H9 (cell line): ENCODE data around the gene NFXL1. TPM values are rescaled to one million over a fixed set of nuclear protein-coding genes. Genes with fewer than 3 reads are reported as not detected.

Experiments used
- DNase-seq: peaks from one replicate; pipeline ENCODE4 v3.0.0-alpha.2; 2017
- H2AFZ ChIP-seq: one replicate; pipeline ENCODE4 v1.6.1; 2013; ENCODE audit warnings: mild to moderate bottlenecking, low read length, control low read depth, moderate library complexity
- H2AK5ac ChIP-seq: 2 replicates; pipeline ENCODE4 v1.6.1; 2013; ENCODE audit warnings: low read length, control low read depth, mixed read lengths; ENCODE audit not compliant: insufficient read length
- H2BK120ac ChIP-seq: one replicate; pipeline ENCODE4 v1.6.1; 2013; ENCODE audit warnings: low read depth, mild to moderate bottlenecking, low read length, control low read depth, inconsistent platforms; ENCODE audit not compliant: poor library complexity, severe bottlenecking
- H2BK12ac ChIP-seq: 2 replicates; pipeline ENCODE4 v1.6.1; 2013; ENCODE audit warnings: low read length, control low read depth, mixed read lengths, low read depth; ENCODE audit not compliant: insufficient read length
- H2BK15ac ChIP-seq: 2 replicates; pipeline ENCODE4 v1.6.1; 2013; ENCODE audit warnings: low read depth, low read length, control low read depth
- H2BK20ac ChIP-seq: one replicate; pipeline ENCODE4 v1.6.1; 2013; ENCODE audit warnings: low read depth, mild to moderate bottlenecking, low read length, control low read depth, inconsistent platforms; ENCODE audit not compliant: poor library complexity, severe bottlenecking
- H2BK5ac ChIP-seq: 2 replicates; pipeline ENCODE4 v1.6.1; 2013; ENCODE audit warnings: low read length, control low read depth, mixed read lengths; ENCODE audit not compliant: insufficient read length
- H3K14ac ChIP-seq: 2 replicates; pipeline ENCODE4 v1.6.1; 2013; ENCODE audit warnings: low read length, control low read depth; ENCODE audit not compliant: insufficient read depth
- H3K18ac ChIP-seq: 2 replicates; pipeline ENCODE4 v1.6.1; 2013; ENCODE audit warnings: low read depth, mild to moderate bottlenecking, mixed read lengths, low read length, control low read depth; ENCODE audit not compliant: insufficient read length
- H3K23ac ChIP-seq: 2 replicates; pipeline ENCODE4 v1.6.1; 2013; ENCODE audit warnings: low read length, control low read depth, mixed read lengths, low read depth; ENCODE audit not compliant: insufficient read length
- H3K23me2 ChIP-seq: 2 replicates; pipeline ENCODE4 v1.6.1; 2013; ENCODE audit warnings: low read depth, mild to moderate bottlenecking, mixed read lengths, low read length, control low read depth; ENCODE audit not compliant: insufficient read length, poor library complexity, severe bottlenecking
- H3K27ac ChIP-seq: 2 replicates; pipeline ENCODE4 v1.5.1; 2013; ENCODE audit warnings: low read length, control low read depth, mixed read lengths, low read depth; ENCODE audit not compliant: insufficient read length
- H3K27me3 ChIP-seq: 2 replicates; pipeline ENCODE4 v1.6.1; 2013; ENCODE audit warnings: low read length, control low read depth, inconsistent platforms; ENCODE audit not compliant: insufficient read depth
- H3K4ac ChIP-seq: 2 replicates; pipeline ENCODE4 v1.6.1; 2013; ENCODE audit warnings: low read depth, mild to moderate bottlenecking, control low read depth, inconsistent platforms, low read length, moderate library complexity
- H3K4me1 ChIP-seq: 2 replicates; pipeline ENCODE4 v1.6.1; 2013; ENCODE audit warnings: low read length, control low read depth, inconsistent platforms; ENCODE audit not compliant: insufficient read depth
- H3K4me2 ChIP-seq: 2 replicates; pipeline ENCODE4 v1.6.1; 2013; ENCODE audit warnings: low read length, control low read depth, mixed read lengths; ENCODE audit not compliant: insufficient read length, insufficient read depth
- H3K56ac ChIP-seq: 2 replicates; pipeline ENCODE4 v1.6.1; 2013; ENCODE audit warnings: low read depth, mild to moderate bottlenecking, mixed read lengths, low read length, control low read depth; ENCODE audit not compliant: insufficient read length
- H3K79me1 ChIP-seq: 2 replicates; pipeline ENCODE4 v1.6.1; 2013; ENCODE audit warnings: low read depth, mild to moderate bottlenecking, moderate library complexity, low read length, control low read depth, inconsistent platforms; ENCODE audit not compliant: insufficient read depth, poor library complexity, severe bottlenecking
- H3K79me2 ChIP-seq: 2 replicates; pipeline ENCODE4 v1.6.1; 2013; ENCODE audit warnings: low read length, control low read depth, inconsistent platforms; ENCODE audit not compliant: insufficient read depth
- H3K9ac ChIP-seq: 2 replicates; pipeline ENCODE4 v1.6.1; 2013; ENCODE audit warnings: low read length, control low read depth, mixed read lengths; ENCODE audit not compliant: insufficient read length; ENCODE audit errors: extremely low read depth
- H3K9me3 ChIP-seq: one replicate; pipeline ENCODE4 v1.6.1; 2013; ENCODE audit warnings: low read depth, low read length, inconsistent platforms; ENCODE audit not compliant: control insufficient read depth
- H3T11ph ChIP-seq: one replicate; pipeline ENCODE4 v1.6.1; 2013; ENCODE audit warnings: mild to moderate bottlenecking, low read length, control low read depth, inconsistent platforms
- H4K20me1 ChIP-seq: one replicate; pipeline ENCODE4 v1.6.1; 2013; ENCODE audit not compliant: control insufficient read depth, insufficient read length, insufficient read depth
- H4K5ac ChIP-seq: 2 replicates; pipeline ENCODE4 v1.6.1; 2013; ENCODE audit warnings: low read depth, mild to moderate bottlenecking, mixed read lengths, low read length, control low read depth; ENCODE audit not compliant: insufficient read length
- H4K8ac ChIP-seq: replicated peaks from 2 replicates; pipeline ENCODE4 v1.6.1; 2013; ENCODE audit warnings: low read length, control low read depth, mixed read lengths, low read depth; ENCODE audit not compliant: insufficient read length
- H4K91ac ChIP-seq: 2 replicates; pipeline ENCODE4 v1.6.1; 2013; ENCODE audit warnings: low read depth, mild to moderate bottlenecking, moderate library complexity, mixed read lengths, low read length, control low read depth; ENCODE audit not compliant: insufficient read length
- H3K27ac Mint-ChIP-seq, 3 experiments: 2 replicates in 2 of 3; 3 replicates in 1 of 3; pipeline ENCODE4 v1.8.0; 2020 to 2021; ENCODE audit warnings: mixed read lengths in 3 of 3, mild to moderate bottlenecking in 1 of 3, moderate library complexity in 1 of 3
- H3K27me3 Mint-ChIP-seq: 2 replicates; pipeline ENCODE4 v1.8.0; 2021; ENCODE audit warnings: low read depth, mild to moderate bottlenecking, moderate library complexity, mixed read lengths
- H3K36me3 Mint-ChIP-seq, 3 experiments: 2 replicates in 2 of 3; 3 replicates in 1 of 3; pipeline ENCODE4 v1.8.0; 2020 to 2021; ENCODE audit warnings: low read depth in 3 of 3, mixed read lengths in 3 of 3; ENCODE audit not compliant: insufficient read depth in 1 of 3
- H3K4me1 Mint-ChIP-seq, 2 experiments: 2 replicates each; pipeline ENCODE4 v1.8.0; 2020; ENCODE audit warnings: mixed read lengths in 2 of 2
- H3K4me3 Mint-ChIP-seq, 2 experiments: 2 replicates in 1 of 2; 3 replicates in 1 of 2; pipeline ENCODE4 v1.8.0; 2020 to 2021; ENCODE audit warnings: mild to moderate bottlenecking in 2 of 2, mixed read lengths in 2 of 2, moderate library complexity in 1 of 2
- H3K9me3 Mint-ChIP-seq, 2 experiments: 2 replicates in 1 of 2; 3 replicates in 1 of 2; pipeline ENCODE4 v1.8.0; 2020; ENCODE audit warnings: mild to moderate bottlenecking in 2 of 2, mixed read lengths in 2 of 2, moderate library complexity in 1 of 2
- CTCF ChIP-seq: fragments of 200-600 bp; sonication (generic); conservative IDR thresholded peaks from 3 replicates; pipeline ENCODE4 v1.8.0; 2021; ENCODE audit warnings: antibody characterized with exemption, mild to moderate bottlenecking
- WGBS: extraction: QIAGEN DNeasy Blood & Tissue Kit; methylation state at CpG from one replicate; pipeline ENCODE4 v1.1.7; 2013; ENCODE audit warnings: missing lambda C conversion rate, low lambda C conversion rate, mixed read lengths; ENCODE audit not compliant: insufficient read length; ENCODE audit errors: extremely low coverage; 5-methylcytosine and 5-hydroxymethylcytosine counted together
- total RNA-seq: library from RNA; stranded (reverse); gene quantifications from 2 replicates; pipeline ENCODE4 v1.2.1, GENCODE V29; 2021

Gene NFXL1
- total RNA-seq, 1 experiment from 2014 or later: 33.8 TPM

- no peak for DNase-seq
- H3K27ac ChIP-seq: no peak overlapping the region
- no peak overlapping the region for H3K23ac ChIP-seq
- H3K4me1 ChIP-seq: peaks cover 6% of the 10 kb centered on the region; the same call in 1 of the 2 replicates
- no peak overlapping the region for H3K18ac ChIP-seq
- Mint-ChIP-seq H3K27ac (no peak overlapping the region), H3K4me1 (peaks cover 20 to 22% of the 10 kb centered on the region in 2 experiments), H3K36me3 (peaks cover 4 to 18% (median 11%) of the 10 kb centered on the region in 3 experiments; a peak in 6 of 7 replicates), H3K27me3 (peaks cover 13% of the 10 kb centered on the region), H3K9me3 (no peaks in the 10 kb centered on the region; a peak in 1 of 5 replicates), H3K4me3 (no peak overlapping the region)
- no peak overlapping the region for H3K14ac ChIP-seq
- WGBS: no CpG with 5 or more reads among the region's 1 CpG
- no peak overlapping the region for H3K4me2 ChIP-seq
- no peaks in the 10 kb centered on the region for H3K27me3 ChIP-seq
- H2AFZ ChIP-seq: no peak overlapping the region
- no peak overlapping the region for H2BK120ac ChIP-seq
- no peak overlapping the region for H2BK5ac ChIP-seq
- H4K20me1 ChIP-seq: no peaks in the 10 kb centered on the region
- no peak overlapping the region for H2AK5ac ChIP-seq
- TF ChIP-seq CTCF: no peak
- H2BK20ac ChIP-seq: no peak overlapping the region
- H4K8ac ChIP-seq: no peak overlapping the region
- H4K5ac ChIP-seq: no peak overlapping the region
- no peak overlapping the region for H3T11ph ChIP-seq
- H4K91ac ChIP-seq: no peak overlapping the region
- no peak overlapping the region for H3K56ac ChIP-seq
- H3K79me1 ChIP-seq: no peaks in the 10 kb centered on the region
- no peaks in the 10 kb centered on the region for H3K79me2 ChIP-seq
- no peak overlapping the region for H2BK12ac ChIP-seq
- no peak overlapping the region for H2BK15ac ChIP-seq
- H3K4ac ChIP-seq: no peak overlapping the region
- peaks cover 18% of the 10 kb centered on the region for H3K23me2 ChIP-seq
- H3K9me3 ChIP-seq: no peaks in the 10 kb centered on the region
- H3K9ac ChIP-seq: no peak overlapping the region
These were observed 74.1 kb downstream of the NFXL1 start for GRCh38 chr4:47840291-47840690.
